Activated CD4-positive, alpha-beta T cell treated with anti-CD3 and anti-CD28 coated beads for 1 hour (primary cell): ENCODE data around the gene PPP1R3D.
"Not testable (repeated sequence)": the region's sequence is repeated elsewhere in the genome, so short reads cannot be mapped to it uniquely, and the experiment has no call there.

ENCODE experiments used
- DNase-seq: peaks from one replicate; pipeline ENCODE4 v3.0.0-alpha.2; 2020

PPP1R3D gene

DNA sequence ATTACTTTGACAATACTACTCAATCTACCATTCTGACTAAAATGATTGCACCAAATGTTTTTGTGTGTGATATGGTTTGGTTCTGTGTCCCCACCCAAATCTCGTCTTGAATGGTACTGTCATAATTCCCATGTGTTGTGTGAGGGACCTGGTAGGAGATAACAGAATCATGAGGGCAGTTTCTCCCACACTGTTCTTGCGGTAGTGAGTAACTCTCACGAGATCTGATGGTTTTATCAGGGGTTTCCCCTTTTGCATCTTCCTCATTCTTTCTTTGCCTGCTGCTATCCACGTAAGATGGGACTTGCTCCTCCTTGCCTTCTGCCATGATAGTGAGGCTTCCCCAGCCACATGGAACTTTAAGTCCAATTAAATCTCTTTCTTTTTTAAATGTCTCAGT, 27.5 kb downstream of the PPP1R3D start:
- DNase-seq = no peak

DNA sequence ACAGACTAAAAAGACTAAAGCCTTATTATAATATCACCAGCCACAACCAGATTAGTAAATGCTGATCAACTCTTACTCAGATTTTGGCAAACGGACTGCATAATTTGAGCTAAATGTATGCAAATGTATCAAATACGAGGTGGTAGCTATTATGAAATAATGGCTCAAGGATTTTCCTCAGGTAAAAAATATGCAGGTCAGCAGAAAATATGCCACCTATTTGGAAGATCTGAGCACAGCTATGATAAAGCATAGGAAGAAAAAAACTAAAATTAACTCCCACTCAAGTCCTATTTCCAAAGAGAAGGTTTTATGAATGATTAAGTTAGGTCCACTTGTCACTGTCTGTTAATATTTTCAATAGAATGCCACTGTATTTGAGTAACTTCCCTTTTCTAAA, 29.1 kb downstream of the PPP1R3D start:
- DNase-seq = no peak

DNA sequence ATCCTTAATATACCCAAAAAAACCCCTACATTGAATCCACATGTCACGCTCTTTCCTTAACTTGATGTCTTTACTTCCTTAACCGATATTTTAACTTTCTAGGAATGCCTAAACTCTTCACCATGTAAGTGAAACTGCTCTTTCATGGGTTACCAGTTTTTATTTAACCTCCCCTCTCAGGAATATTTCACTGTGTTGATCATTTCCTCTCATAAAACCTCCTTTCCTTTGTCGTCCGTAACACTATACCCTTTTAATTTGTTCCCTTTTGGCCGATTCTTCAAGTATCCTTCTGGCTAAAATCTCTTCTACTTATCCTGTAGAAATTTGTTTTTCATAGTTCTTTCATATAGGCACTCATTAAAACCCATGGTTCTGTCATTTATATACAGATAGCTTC, 31.2 kb downstream of the PPP1R3D start:
- no peak for DNase-seq

DNA sequence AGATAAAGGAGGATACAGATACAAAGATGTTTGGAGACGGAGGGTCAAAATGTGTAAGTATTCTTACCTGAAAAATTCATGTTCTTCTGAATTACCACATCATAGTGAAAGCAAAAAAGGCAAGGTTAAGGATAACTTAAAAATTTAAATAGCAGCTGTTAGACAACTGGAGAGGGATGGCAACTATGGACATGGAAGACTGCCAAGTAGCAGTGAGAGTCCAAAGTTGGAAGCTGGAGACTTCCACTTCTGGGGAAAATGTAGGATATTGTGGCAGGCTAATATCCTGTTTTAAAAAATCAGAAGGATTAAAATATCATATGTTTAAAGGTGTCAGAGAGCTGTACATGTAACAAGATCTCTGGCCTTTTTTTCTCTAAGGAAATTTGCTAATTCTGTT, 36.5 kb downstream of the PPP1R3D start:
- no peak for DNase-seq

DNA sequence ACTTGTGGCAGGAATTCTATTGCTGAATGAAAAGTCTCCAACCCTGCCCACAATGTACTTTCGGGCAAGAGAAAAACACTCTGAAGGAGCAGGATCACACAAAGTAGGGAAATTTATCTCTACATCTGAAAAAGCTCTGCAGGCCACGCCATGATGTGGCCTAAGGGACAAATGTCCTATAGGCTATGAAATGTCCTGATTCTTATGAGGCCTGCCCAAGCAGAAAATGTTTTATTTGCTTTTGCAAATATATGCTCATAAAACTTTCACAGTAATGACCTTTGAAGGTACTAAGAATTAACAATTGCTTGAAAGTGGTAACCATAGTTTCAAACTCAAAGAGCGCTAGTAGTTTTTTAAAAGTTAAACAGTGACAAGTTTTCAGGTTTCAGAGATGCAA, 37.6 kb downstream of the PPP1R3D start:
- no peak for DNase-seq

DNA sequence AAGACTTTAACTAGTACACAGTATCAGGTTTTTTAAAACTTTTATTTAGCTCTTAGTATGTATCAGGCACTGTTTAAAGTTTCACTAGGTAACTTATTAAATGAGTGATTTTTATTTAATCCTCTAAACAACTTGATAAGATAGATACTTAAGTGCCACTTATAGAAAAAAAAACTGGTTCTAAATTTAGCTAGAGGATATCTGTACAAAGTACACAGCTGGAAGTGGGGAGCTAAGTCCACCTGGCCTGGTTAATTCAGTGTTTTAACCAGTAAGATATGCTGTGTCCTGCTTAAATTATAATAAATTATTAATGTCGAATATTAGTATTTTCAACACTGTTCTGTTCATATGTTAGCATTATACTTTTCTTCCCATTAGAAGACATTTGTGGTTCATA, 44.2 kb downstream of the PPP1R3D start:
- no peak for DNase-seq

DNA sequence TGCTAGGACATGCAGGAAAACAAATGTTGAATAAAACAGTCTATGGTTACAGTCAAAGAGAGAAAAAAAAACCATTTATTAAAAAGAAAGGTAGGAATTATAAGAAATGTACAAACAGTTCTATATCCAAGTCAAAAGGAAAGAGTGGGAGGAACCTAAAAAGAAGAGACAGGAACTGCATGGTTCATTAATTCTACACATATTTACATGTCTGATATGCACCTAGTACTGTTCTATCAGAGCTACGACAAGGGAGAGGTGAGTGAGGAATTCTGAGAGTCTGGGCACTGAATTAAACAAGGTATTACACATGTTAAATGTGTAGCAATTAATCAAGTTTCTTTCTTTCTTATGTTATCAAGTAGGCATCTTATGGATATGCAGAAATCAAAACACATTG, 48.5 kb downstream of the PPP1R3D start:
- DNase-seq = no peak

DNA sequence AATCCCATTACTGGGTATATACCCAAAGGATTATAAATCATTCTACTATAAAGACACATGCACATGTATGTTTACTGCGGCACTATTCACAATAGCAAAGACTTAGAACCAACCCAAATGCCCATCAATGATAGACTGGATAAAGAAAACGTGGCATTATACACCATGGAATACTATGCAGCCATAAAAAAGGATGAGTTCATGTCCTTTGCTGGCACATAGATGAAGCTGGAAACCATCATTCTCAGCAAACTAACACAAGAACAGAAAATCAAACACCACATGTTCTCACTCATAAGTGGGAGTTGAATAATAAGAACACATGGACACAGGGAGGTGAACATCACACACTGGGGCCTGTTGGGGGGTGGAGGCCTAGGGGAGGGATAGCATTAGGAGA, 50.1 kb downstream of the PPP1R3D start:
- not testable (repeated sequence) for DNase-seq

DNA sequence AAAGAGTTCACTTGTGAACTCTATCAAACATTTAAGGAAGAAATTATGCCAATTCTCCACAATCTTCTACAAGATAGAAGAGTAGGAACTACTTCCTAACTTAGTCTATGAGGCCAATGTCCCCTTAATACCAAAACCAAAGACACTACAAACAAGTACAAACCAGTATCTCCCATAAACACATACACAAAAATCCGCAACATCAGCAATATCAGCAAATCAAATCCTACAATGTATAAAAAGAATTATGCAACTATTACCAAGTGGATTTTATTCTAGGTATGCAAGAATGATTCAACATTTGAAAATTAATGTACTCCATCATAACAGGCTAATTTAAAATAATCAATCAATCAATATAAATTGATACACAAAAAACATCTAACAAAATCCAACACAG, 52.1 kb downstream of the PPP1R3D start:
- no peak for DNase-seq
